GM19397 (cell line): ENCODE results near the gene PRKCZ.

Experiments used
- ATAC-seq: cut with Tn5 transposase; IDR thresholded peaks from one replicate; pipeline ENCODE4 v1.9.1; 2021; ENCODE audit warnings: mild to moderate bottlenecking, moderate library complexity; ENCODE audit not compliant: unreplicated experiment

Gene PRKCZ

DNA sequence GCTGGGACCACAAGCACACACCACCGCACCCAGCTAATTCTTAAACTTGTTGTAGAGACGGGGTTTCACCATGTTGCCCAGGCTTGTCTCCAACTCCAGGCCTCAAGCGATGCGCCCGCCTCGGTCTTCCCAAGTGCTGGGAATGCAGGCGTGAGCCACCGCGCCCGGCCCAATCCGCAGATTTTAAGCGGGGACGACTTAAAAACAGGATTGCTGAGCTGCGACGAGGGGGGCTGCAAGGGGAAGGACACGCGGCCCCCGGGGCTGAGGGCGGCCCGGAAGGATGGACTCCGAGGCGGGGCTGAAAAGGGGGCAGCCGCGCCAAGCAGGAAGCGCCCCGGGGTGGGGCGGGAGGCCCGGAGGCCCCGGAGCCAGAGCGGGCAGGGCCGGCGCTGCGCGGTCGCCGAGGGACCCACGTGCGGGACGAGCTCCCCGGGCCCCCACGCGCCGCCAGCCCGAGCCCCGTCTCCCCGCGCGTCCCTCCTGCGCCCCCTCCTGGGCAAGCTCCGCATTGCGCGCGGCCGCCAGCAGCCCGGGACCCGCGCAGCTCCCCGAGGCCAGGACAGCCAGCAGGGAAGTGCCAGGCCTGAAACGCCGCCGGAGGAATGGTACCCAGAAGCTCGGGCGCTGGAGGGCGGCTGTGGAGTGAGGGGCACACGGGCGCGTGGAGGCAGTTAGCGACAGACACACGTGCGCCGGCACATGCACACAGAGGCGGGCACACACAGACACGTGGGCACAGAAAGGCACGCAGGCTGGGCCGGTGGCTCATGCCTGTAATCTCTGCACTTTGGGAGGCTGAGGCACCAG is 5.5 kb upstream of the PRKCZ start:
- ATAC-seq = no peak

- no peak for ATAC-seq
Observed at GRCh38 chr1:2045468-2046173, 4.6 kb upstream of the PRKCZ start.

- ATAC-seq = no peak
Observed at GRCh38 chr1:2046174-2046917, 3.9 kb upstream of the PRKCZ start.

DNA sequence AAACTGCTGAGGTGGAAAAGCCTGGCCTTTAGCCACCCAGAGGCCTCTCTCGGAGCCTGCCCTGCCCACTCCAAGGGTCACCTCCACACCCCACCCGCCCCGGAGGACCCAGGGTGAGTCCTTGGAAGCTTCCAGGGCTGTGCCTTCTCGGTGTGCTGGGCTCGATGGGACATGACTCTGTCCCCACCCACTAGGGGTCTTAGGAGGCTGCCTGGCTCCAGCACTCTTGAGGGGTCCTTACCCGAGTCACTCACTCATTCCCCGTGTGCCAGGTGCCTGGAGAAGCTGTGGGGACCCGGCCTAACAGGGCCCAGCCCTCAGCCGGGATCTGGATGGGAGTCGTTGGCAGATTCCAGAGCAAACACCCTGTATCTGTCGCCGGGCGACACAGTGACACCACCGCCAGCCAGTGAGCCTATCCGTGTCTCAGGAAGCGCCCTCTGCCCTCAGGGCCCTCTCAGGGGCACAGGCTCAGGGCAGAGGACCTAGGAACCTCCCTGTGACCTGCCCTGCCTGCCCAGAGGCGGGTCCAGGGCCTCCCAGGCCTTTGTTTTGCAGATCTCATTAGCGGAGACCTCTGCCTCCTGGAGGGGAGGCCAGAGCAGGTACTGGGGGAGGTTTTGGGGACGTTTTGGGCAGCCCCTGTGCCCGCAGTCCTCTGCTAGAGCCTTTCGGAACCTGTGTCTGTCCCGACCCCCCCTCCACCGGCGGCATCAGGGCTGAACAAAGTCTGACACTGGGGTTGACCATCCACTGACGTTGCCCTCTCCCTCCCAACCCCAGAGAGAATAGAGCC is 3.1 kb upstream of the PRKCZ start:
- no peak for ATAC-seq

- no peak for ATAC-seq
Observed at GRCh38 chr1:2047749-2048729, 2.2 kb upstream of the PRKCZ start.

DNA sequence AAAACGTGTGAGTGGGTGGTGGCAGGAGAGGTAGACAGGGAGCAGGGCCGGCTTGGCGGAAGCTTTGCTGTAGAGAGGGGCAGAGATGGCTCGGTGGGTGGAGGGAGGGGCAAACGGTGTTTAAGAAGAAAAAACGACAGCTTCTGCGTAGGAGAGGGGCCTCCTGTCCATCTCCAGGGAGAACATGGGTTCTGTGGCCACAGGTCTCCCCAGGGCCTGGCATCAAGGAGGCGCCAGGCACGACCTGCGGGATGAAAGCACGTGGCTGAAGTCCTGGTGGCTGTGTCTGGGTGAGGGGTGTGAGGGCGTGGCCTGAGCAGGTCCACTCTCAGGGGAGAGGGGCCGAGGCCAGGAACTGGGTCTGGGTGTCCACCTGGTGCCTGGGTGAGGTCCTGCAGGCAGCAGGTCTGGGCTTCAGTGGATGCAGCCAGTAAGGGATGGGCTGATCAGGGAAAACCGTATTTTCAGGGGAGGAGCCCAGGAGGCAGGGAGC is 940 bp upstream of the PRKCZ start:
- no peak for ATAC-seq

DNA sequence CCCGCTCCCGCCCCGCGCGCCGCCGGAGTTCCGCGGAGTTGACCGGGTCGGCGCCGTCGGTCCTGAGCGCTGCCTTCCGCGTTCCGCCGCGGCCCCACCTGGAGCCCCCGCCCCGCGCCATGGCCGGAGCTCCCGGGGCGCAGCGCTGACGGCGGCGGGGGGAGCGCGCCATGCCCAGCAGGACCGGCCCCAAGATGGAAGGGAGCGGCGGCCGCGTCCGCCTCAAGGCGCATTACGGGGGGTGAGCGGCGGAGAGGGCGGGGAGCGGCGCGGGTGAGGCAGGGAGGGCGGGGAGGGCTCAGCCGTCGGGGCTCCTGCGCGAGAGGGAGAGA is 216 bp downstream of the PRKCZ start:
- ATAC-seq = no peak

DNA sequence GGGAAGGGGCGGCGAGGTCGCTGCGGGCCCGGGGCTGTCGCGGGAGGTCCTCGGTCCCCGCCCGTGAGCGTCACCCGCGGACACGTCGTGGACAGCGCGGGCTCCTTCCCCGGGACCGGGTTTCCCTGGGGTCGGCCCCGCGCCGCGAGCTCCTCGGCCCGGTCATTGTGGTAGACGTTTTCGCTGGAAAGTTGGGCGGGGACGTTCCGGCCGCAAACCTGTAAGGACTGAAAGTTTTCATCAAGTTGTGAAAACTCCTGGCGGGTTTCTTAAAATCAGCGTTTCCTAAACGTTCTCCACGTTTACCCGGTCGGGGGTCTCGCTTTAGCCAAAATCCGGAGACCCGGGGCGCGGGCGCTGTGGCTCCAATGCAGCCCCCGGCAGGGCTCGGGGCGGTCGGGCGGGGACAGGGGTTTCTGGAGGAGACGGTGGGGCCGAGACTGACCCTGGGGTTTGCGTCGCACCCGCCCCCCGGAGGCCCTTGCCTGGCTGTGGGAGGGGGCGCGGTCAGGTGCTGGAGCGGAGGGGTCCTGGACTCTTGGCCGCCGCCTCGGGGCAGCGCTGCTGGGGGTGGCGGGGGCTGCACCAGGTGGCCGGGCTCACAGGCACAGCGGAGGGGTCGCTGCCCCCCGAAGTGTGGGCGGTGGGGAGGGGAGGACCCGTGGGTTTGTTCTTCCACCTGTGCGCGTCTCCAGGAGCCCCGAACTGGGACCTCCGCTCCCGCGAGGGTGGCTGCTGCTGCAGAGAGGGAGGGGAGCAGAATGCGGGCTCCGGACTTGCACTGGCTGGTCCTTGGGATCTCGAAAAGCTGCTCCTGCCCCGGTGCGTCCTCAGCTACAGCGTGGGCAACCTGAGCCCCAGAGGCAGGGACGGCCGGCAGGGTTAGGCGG is 827 bp downstream of the PRKCZ start:
- no peak for ATAC-seq

DNA sequence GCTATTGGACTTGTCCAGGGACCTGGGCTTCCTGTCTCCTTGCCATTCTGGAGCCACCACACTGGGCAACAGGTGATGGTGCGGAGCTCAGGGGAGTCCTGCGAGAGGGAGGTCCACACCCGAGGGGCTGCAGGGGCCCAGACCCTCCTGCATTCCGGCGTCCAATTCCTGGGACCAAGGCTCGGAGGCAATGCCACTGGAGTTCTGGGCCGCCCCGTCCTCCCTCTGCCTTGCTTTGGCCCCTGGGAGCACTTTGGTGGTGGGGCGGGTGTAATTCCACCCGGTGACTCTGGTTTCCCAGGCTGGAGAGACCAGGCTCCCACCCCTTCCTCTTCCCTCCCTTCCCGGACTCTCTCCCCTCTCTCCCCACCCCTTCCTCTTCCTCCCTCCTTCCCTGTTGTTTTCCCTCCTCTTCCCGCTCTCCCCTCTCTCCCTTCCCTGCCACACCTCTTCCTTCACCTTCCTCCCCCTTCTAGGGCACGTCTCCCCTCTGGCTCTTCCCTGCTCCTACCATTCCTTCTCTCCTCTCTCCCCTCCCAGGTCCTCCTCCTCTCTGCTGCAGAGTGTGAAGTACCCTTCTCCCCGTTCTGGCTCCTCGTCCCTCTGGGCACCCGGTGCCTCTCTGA is 2.0 kb downstream of the PRKCZ start:
- ATAC-seq = no peak

DNA sequence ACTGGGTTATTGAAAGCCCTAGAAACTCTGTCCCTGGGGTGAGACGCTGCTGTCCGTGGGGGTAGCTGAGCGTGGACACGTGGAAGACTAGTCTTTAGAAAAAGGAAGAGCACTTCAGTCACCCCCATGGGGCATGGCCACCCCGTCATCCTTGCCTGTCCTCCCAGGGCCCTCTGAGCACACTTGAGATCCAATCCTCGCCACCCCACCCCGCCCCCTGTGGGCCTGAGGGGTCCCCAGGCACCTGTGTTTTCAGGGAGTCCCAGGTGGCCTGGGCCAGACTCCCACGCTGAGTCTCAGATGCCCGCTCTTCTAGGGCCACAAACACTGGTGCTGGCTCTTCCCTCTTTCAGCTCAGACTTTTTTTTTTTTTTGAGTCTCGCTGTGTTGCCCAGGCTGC is 2.5 kb downstream of the PRKCZ start:
- ATAC-seq = no peak

GRCh38 chr1:2053217-2053616 is 3.0 kb downstream of the PRKCZ start:
- no peak for ATAC-seq

GRCh38 chr1:2053784-2054376 is 3.7 kb downstream of the PRKCZ start:
- no peak for ATAC-seq

GRCh38 chr1:2054560-2054959 is 4.3 kb downstream of the PRKCZ start:
- ATAC-seq = no peak

DNA sequence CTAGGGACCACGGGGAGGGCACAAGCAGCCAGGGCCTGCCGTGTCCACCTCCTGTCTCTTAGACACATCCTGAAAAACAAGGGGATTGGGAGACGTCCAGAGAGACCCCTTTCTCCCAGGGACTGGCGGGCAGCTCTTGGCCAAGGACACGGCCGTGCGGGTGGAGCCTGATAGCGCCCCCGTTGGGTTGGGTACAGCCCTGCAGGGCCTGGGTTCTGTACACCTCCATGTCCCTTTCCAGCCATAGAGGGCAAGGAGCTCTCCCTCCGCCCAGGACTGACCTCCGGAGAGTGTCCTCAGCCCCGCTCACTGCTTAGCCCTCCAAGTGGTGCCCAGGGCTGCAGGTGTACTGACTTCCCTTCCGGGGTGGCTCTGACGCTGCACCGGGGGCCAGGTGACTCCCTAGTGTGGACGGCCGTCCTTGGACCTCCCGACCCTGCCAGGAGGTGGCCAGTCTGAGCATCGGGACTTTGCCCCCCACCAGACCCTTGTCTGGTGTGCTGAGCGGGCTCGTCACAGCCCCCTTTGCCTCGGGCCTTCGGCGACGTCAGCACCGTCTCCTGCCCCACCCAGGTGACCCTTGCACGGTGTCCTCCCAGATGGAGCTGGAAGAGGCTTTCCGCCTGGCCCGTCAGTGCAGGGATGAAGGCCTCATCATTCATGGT is 5.8 kb downstream of the PRKCZ start:
- no peak for ATAC-seq

DNA sequence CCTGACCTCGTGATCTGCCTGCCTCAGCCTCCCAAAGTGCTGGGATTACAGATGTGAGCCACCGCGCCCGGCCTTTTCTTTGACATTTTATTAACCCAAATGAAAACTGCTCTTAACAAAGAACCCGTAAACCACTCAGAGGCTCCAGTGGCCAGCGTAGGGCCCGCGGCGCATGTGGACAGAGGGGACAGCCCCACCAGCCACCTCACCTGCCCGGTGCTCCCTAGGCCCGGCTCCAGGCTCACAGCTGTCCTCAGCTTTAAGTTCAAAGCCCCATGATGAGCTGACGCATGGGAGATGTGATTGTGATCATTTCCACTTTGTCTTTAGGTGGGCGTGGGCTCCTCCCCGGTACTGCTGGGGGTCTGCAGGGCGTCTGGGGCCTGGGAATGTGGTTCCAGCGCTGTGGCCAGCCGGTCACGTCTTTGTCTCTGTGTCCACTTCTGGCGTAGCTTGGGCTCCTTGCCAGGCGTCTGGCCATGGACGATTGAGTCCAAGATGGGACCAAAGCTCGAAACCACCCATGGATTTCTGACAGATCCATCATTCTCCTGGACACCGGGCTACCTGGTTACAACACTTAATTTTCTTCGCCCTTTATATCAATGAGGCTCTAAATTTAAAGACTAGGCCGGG is 6.9 kb downstream of the PRKCZ start:
- no peak for ATAC-seq

DNA sequence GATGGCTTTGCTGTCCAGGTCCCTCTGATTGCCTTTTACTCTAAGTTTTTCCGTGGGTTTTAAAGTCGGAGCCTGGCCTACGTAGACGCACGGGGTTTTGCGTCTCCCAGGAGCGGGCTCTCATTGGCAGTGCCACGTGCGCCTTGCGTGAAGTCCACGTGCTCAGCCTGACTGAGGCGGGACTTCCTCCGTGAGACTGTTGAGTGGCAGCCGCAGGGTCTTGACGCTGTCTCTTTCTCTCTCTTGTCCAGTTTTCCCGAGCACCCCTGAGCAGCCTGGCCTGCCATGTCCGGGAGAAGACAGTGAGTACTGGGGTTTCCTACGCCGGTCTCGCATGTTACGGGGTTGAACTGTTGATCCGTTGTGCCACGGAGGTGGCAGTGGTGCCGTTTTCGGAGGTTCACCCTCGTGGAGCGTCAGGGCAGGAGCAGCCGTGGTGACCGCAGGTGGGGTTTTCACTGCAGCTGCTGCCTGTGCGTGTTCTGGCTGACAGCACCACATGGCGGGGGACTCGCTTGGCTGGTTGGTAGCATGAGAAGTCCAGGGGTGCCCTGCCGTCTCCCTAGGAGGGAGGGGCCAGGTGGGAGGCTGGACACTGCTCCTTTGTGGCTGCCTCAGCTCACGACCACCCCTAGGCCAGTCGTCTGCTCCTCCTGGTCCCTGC is 9.2 kb downstream of the PRKCZ start:
- no peak for ATAC-seq
